ENCODE data around the gene FAM83D. TPM values are rescaled to one million over a fixed set of nuclear protein-coding genes. Genes with fewer than 3 reads are reported as not detected.
"Not testable (repeated sequence)": the region's sequence is repeated elsewhere in the genome, so short reads cannot be mapped to it uniquely, and the experiment has no call there.

FAM83D gene
- total RNA-seq, 2 donors from 2014 or later, result 0.42 to 0.65 TPM

DNA sequence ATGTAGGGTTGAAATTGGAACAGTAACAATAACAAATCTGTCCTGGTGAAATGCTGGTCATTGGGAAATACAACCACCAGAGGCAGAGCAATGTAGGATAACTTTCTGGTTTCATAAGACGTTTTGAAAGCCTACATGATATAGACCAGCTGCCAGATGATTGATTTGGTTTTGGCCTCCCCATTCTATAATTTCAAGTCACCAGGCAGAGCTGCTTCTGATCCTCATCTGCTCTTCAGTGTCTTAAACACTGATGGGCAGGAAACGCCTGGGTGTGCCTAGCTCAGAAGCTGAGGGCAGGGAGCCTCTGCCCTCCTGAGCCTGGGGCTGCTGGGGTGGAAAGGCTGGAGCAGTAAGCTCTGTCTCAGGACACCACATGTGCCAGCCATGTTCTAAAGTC, 60.4 kb downstream of the FAM83D start:
- ATAC-seq (peak in 1 of 2 donors; percentile 14), DNase-seq (no peak)
- intact Hi-C loops (cut with DNase I), result no loop called here

- intact Hi-C loops (cut with DNase I), result no loop called here
- no peak for ATAC-seq
- DNase-seq, result no peak
Measured at GRCh38 chr20:38987777-38988176, 61.6 kb downstream of the FAM83D start.

DNA sequence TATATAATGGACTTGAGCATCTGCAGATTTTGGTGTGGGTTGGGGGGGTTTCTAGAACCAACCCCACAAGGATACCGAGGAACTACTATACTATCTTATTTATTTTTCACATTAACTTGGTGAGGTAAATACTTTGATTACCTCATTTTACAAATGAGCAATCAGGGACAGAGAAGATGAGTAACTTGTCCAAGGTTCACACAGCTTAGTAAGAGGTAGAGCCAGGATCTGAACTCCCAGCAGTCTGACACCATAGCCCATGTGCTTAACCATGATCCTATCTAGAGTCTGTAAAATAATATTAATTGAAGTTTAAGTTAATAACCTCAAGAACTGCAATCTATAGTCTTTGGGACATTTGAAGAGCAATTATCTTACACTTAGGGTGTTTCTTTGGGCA, 64.5 kb downstream of the FAM83D start:
- intact Hi-C loops (cut with DNase I), result no loop called here
- no peak for ATAC-seq

DNA sequence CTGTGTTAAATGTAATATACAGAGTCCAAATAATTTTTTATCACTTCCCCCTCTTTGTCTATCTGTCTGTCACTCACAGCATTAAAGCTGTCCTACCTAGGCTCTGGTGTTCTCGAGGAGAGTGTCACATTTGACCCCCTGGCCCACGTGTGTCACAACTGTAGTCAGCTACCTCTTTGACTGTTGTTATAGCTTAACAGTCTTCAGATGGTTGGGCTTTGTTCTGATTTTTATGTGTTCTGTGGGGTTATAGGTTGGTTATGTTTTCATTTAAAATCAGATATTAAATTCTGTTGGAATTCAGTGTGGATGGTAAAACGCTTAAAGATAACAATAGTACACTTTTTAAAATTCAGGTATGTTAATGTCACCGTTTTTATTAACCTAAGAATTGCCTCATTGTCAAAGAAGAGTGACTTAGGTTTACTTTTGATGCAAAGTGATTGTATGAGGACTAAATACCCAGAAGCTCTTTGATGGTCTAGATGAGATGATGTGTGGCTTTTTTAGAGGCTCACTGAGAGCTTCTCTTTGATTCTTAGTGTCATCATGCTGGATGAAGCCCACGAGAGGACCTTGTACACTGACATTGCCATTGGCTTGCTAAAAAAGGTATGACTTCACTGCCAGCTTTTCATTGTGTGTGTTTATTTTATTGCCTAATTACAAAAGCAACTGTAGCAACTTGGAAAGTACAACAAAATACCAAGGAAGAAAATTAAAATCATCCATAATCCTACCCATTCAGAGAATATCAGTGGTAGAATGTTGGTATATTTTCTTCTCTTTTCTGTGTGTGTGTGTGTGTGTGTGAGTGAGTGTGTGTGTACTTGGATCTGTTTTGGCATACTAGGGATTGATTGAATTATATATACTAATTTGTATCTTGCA, 65.8 kb downstream of the FAM83D start:
- DNase-seq (no peak), ATAC-seq (no peak)
- intact Hi-C loops (cut with DNase I), result no loop called here

More for the DNA sequence above, 64.5 kb downstream of the FAM83D start:
- DNase-seq, result no peak

DNA sequence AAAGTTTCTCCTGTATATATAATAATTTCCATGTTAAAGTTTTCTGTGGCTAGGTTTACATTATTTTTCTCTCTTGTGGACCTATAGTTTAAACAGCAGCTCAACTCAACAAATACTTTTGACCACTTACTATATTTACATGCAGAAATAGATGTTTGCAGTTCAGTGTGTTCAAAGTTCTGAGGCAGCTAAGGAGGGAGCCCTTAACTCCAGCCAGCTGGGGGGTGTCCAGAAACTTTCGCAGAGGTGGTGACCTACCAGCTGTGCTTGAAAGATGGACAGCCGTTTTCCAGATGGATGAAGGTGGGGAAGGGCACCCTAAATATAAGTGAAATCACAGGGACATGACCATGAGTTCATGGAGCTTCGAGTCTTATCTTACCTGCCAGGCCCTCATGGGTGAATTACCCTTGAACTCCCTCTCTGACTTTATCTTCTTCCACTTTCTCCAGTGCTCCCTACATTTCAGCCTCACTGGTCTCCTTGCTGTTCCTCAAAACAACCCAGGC, 69.4 kb downstream of the FAM83D start:
- no peak for DNase-seq
- ATAC-seq, result no peak
- intact Hi-C loops (cut with DNase I), result no loop called here

DNA sequence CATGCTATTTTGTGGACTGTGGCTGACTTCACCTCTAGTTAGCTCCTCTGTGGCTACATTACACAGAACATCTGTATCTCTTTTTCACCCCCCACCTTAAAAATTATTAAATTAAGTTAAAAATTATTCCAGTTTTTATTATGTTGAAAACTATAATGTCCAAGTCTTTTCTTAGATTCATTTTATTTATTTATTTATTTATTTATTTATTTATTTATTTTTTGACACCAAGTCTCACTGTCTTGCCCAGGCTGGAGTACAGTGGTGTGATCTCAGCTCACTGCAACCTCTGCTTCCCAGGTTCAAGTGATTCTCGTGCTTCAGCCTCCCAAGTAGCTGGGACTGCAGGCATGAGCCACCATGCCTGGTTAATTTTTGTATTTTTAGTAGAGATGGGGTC, 70.6 kb downstream of the FAM83D start:
- DNase-seq; ATAC-seq; intact Hi-C loops (cut with DNase I): not testable (repeated sequence)

DNA sequence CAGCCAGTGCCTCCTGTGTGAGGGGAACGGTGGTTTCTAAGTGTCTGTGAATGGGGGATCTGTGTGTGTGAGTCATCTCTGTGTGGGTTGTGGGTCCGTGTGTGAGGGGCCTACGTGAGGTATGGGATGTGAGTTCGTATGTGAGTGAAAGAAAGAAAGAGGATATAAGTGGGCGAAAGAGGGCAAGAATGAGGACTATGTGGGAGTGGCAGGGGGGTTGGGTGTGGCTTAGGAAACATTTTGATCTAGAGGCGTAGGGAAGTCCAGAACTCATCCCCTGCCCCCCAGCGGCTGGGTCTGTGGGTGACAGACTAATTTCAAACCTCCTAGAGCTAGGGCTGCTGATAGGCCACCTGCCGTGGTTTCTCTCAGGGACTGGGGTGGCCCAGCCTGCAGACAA, 71.4 kb downstream of the FAM83D start:
- ATAC-seq, result no peak
- intact Hi-C loops (cut with DNase I), result no loop called here
- DNase-seq, result no peak

- intact Hi-C loops (cut with DNase I), result no loop called here
- ATAC-seq (no peak), DNase-seq (no peak)
Measured at GRCh38 chr20:38999217-38999616, 73.0 kb downstream of the FAM83D start.

DNA sequence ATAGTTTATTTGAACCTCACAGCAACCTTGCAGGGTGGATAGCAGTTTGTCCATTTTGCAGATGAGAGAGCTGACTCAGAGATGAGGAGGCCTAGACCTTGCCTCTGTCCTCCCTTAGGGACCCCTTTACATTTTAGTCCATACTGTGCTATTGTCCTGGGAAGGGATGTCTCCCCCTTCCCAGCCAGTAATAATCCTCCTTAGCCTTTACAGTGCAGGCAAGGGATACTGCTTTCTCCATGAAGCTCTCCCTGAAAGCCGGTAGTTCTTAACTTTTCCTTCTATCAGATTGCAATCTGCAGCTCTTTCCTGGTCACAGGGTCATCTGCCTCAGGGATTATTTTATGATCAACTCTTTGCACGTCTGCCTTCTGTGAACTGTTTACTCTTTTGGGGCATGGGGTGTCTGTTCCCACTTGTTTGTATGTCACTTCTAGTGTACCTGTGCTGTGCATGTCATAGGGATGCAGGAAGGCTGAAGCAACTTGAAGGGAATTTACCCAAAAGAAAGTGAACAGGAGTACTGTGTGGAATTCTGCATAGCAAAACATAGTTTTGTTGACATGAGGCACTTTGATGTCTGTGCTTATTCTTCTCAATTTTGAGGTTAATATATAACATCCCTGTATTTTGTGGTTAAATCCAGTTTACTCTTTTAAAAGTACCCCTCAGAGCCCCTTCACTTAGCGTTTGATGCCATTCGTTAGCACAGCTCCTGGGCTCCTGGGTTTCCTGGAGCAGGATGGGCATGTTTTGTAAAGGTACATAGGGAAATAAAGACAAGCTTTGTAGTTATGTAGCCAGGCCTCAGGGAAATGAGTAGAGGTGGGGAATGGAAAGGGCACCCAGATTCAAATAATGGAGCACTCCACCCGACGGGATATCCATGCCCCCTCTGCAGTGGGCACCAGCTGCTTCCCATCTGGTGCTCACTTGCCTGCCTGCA, 74.0 kb downstream of the FAM83D start:
- intact Hi-C loops (cut with DNase I), result no loop called here
- DNase-seq, result no peak
- ATAC-seq, result no peak

Other genes starting within 250 kb of the FAM83D start
- gene SLC32A1, start 201.9 kb upstream of the FAM83D start, total RNA-seq, result not detected
- gene ACTR5, start 178.0 kb upstream of the FAM83D start, total RNA-seq, result 1 to 10 TPM; 3.6 to 5.1 TPM
- 1 to 10 TPM; 5.4 to 7.7 TPM for gene PPP1R16B, start 120.7 kb upstream of the FAM83D start, total RNA-seq
- 10 to 100 TPM in 1 of 2 donors, 1 to 10 TPM in 1; 8.8 to 12.4 TPM for gene DHX35, start 35.9 kb downstream of the FAM83D start, total RNA-seq

Measured in left cardiac atrium (tissue), 4 donors.